Thyroid gland (tissue), 4 donors: ENCODE results near the gene SLC6A19. TPM values are rescaled to one million over a fixed set of nuclear protein-coding genes. Genes with fewer than 3 reads are reported as not detected.

Experiments
- DNase-seq, 2 donors: peaks; one replicate each; pipeline ENCODE4 v3.0.0-alpha.2; 2019
- H3K27ac ChIP-seq, 3 donors: fragments of 200-600 bp; sonication (generic); 1 replicate in 2 of 3; 2 replicates in 1 of 3; pipeline ENCODE4 v1.5.1; 2016 to 2019; ENCODE audit warnings: mild to moderate bottlenecking in 1 of 3, moderate library complexity in 1 of 3
- H3K27me3 ChIP-seq: fragments of 200-600 bp; sonication (generic); one replicate; pipeline ENCODE4 v1.5.1; 2019
- H3K36me3 ChIP-seq, 2 donors: fragments of 200-600 bp; sonication (generic); one replicate each; pipeline ENCODE4 v1.5.1; 2016 to 2019
- H3K4me1 ChIP-seq, 2 donors: fragments of 200-600 bp; sonication (generic); one replicate each; pipeline ENCODE4 v1.5.1; 2017 to 2019
- H3K4me3 ChIP-seq, 3 donors: fragments of 200-600 bp; sonication (generic); replicated peaks in 1 of 3; 1 replicate in 2 of 3; 2 replicates in 1 of 3; pipeline ENCODE4 v1.5.1; 2016; ENCODE audit warnings: mild to moderate bottlenecking in 1 of 3
- H3K9me3 ChIP-seq: fragments of 200-600 bp; sonication (generic); one replicate; pipeline ENCODE4 v1.5.1; 2017
- CTCF ChIP-seq, 6 experiments: fragments of 200-600 bp in 3 of 6; fragments of 450-650 bp in 3 of 6; sonication (generic) in 3 of 6; IDR thresholded peaks; one replicate each; pipeline ENCODE4 v1.5.1; 2016 to 2019; ENCODE audit warnings: antibody characterized with exemption in 6 of 6, mild to moderate bottlenecking in 2 of 6, inconsistent platforms in 1 of 6, moderate library complexity in 1 of 6
- POLR2A ChIP-seq, 2 donors: fragments of 450-650 bp; IDR thresholded peaks; one replicate each; pipeline ENCODE4 v1.6.1; 2017; ENCODE audit warnings: antibody characterized with exemption in 2 of 2, mild to moderate bottlenecking in 2 of 2, moderate library complexity in 1 of 2
- WGBS, 2 donors: methylation state at CpG; one replicate each; pipeline ENCODE4 v1.1.5; 2017; 5-methylcytosine and 5-hydroxymethylcytosine counted together
- intact Hi-C: fragments of 100-400 bp; cut with DNase I; formaldehyde crosslinking; loops from one replicate; pipeline ENCODE4 v1.15.1; 2023
- total RNA-seq, 4 donors: library from RNA; depleted of rRNA; stranded (reverse); fragments of >200 nt; gene quantifications; one replicate each; pipeline ENCODE4 v1.2.3, GENCODE V29; 2016

Gene SLC6A19
- total RNA-seq, 4 donors from 2014 or later = not detected

GRCh38 chr5:1220831-1221230 is 19.4 kb downstream of the SLC6A19 start:
- no peak for DNase-seq

DNA sequence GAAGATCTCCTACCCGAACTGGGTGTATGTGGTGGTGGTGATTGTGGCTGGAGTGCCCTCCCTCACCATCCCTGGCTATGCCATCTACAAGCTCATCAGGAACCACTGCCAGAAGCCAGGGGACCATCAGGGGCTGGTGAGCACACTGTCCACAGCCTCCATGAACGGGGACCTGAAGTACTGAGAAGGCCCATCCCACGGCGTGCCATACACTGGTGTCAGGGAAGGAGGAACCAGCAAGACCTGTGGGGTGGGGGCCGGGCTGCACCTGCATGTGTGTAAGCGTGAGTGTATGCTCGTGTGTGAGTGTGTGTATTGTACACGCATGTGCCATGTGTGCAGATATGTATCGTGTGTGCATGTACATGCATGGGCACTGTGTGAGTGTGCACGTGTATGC is 20.3 kb downstream of the SLC6A19 start:
- H3K27me3 ChIP-seq = no peaks in the 10 kb centered on the region
- no peak for DNase-seq
- no peaks in the 10 kb centered on the region for H3K4me1 ChIP-seq
- H3K36me3 ChIP-seq = no peaks in the 10 kb centered on the region
- H3K4me3 ChIP-seq = no peak overlapping the region
- H3K27ac ChIP-seq = no peak overlapping the region
- intact Hi-C loops = no loop called here
- TF ChIP-seq POLR2A (IDR thresholded peaks at IDR 0.05) (no peak), CTCF (IDR thresholded peaks at IDR 0.05) (no peak)
- 91 to 95% methylated on average over 9 of the region's 10 CpGs for WGBS, 2 donors
- H3K9me3 ChIP-seq = no peaks in the 10 kb centered on the region

More at GRCh38 chr5:1220831-1221230, 19.4 kb downstream of the SLC6A19 start:
- no peak overlapping the region for H3K4me3 ChIP-seq
- 88 to 92% methylated on average over 14 to 19 of the region's 19 CpGs for WGBS, 2 donors
- no peak overlapping the region for H3K27ac ChIP-seq
- H3K4me1 ChIP-seq = no peaks in the 10 kb centered on the region
- intact Hi-C loops = no loop called here
- TF ChIP-seq POLR2A (IDR thresholded peaks at IDR 0.05) (no peak), CTCF (IDR thresholded peaks at IDR 0.05) (no peak)
- no peaks in the 10 kb centered on the region for H3K36me3 ChIP-seq
- H3K9me3 ChIP-seq = no peaks in the 10 kb centered on the region
- H3K27me3 ChIP-seq = no peaks in the 10 kb centered on the region

DNA sequence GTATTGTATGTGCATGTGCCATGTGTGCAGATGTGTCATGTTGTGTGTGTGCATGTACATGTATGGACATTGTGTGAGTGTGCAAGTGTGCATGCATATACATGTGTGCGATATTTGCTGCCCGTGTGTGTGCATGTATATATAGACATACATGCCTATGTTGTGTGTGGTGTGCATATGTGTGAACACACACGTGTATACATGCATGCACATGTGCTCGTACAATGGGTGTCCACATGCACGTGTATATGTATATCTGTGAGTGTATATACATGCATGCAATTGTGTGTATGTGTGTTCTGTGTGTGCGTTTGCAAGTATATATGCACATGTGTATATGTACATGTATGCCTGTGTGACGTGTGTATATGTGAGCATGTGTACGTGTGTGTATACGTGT is 20.8 kb downstream of the SLC6A19 start:
- no peak for DNase-seq
- no peak for TF ChIP-seq POLR2A (IDR thresholded peaks at IDR 0.05)
- TF ChIP-seq CTCF (IDR thresholded peaks at IDR 0.05) = no peak
- WGBS, 2 donors = 95 to 97% methylated on average over 9 of the region's 9 CpGs
- intact Hi-C loops = no loop called here
- H3K4me1 ChIP-seq = no peaks in the 10 kb centered on the region
- H3K27me3 ChIP-seq = no peaks in the 10 kb centered on the region
- no peak overlapping the region for H3K27ac ChIP-seq
- no peaks in the 10 kb centered on the region for H3K9me3 ChIP-seq
- H3K4me3 ChIP-seq = no peak overlapping the region
- H3K36me3 ChIP-seq = no peaks in the 10 kb centered on the region

- no peak for DNase-seq
- H3K36me3 ChIP-seq = no peaks in the 10 kb centered on the region
- whole genome bisulfite sequencing, 2 donors = 86 to 87% methylated on average over 25 to 27 of the region's 27 CpGs
- no peak overlapping the region for H3K4me3 ChIP-seq
- intact Hi-C loops = no loop called here
- H3K27me3 ChIP-seq = no peaks in the 10 kb centered on the region
- H3K4me1 ChIP-seq = no peaks in the 10 kb centered on the region
- TF ChIP-seq POLR2A (IDR thresholded peaks at IDR 0.05) (no peak), CTCF (IDR thresholded peaks at IDR 0.05) (no peak)
- no peaks in the 10 kb centered on the region for H3K9me3 ChIP-seq
- H3K27ac ChIP-seq = no peak overlapping the region
Observed at GRCh38 chr5:1222621-1223277, 21.4 kb downstream of the SLC6A19 start.

- Histone ChIP-seq H3K27me3 (no peaks in the 10 kb centered on the region), H3K4me1 (no peaks in the 10 kb centered on the region), H3K4me3 (no peak overlapping the region), H3K36me3 (no peaks in the 10 kb centered on the region), H3K27ac (no peak overlapping the region), H3K9me3 (no peaks in the 10 kb centered on the region)
- no peak for DNase-seq
- 79 to 89% methylated on average over 5 to 9 of the region's 12 CpGs for WGBS, 2 donors
- TF ChIP-seq POLR2A (IDR thresholded peaks at IDR 0.05) = no peak
- TF ChIP-seq CTCF (IDR thresholded peaks at IDR 0.05) = no peak
- intact Hi-C loops = no loop called here
Observed at GRCh38 chr5:1223278-1223670, 21.9 kb downstream of the SLC6A19 start.
